Liver (tissue), 9 donors: ENCODE measurements around the gene UBE2L3. TPM values are rescaled to one million over a fixed set of nuclear protein-coding genes. Genes with fewer than 3 reads are reported as not detected.

ENCODE experiments used
- DNase-seq: peaks from one replicate; pipeline ENCODE4 v3.0.0-alpha.2; 2017; ENCODE audit warnings: low spot score
- H3K27ac ChIP-seq, 2 donors: one replicate each; pipeline ENCODE4 v1.7.0; 2013; ENCODE audit warnings: inconsistent platforms in 2 of 2, low read length in 2 of 2, control low read depth in 1 of 2, low read depth in 1 of 2, mild to moderate bottlenecking in 1 of 2
- H3K27me3 ChIP-seq, 4 donors: one replicate each; pipeline versions ENCODE4 v1.6.1 to v1.7.0; 2013; ENCODE audit warnings: low read length in 3 of 4, inconsistent platforms in 1 of 4, mild to moderate bottlenecking in 1 of 4, moderate library complexity in 1 of 4; ENCODE audit not compliant: control insufficient read depth in 4 of 4, insufficient read depth in 4 of 4
- H3K36me3 ChIP-seq, 4 donors: one replicate each; pipeline versions ENCODE4 v1.6.1 to v1.7.0; 2013; ENCODE audit warnings: low read length in 3 of 4, mild to moderate bottlenecking in 3 of 4, low read depth in 1 of 4, moderate library complexity in 1 of 4; ENCODE audit not compliant: control insufficient read depth in 4 of 4, insufficient read depth in 3 of 4
- H3K4me1 ChIP-seq, 4 donors: one replicate each; pipeline versions ENCODE4 v1.6.1 to v1.7.0; 2013; ENCODE audit warnings: low read length in 3 of 4, mild to moderate bottlenecking in 3 of 4, moderate library complexity in 1 of 4; ENCODE audit not compliant: control insufficient read depth in 4 of 4, insufficient read depth in 4 of 4
- H3K4me3 ChIP-seq, 3 donors: one replicate each; pipeline versions ENCODE4 v1.6.1 to v1.7.0; 2013; ENCODE audit warnings: low read length in 3 of 3, control low read depth in 1 of 3, low read depth in 1 of 3, mild to moderate bottlenecking in 1 of 3
- H3K9ac ChIP-seq, 2 donors: one replicate each; pipeline ENCODE4 v1.7.0; 2013; ENCODE audit warnings: low read length in 2 of 2, mild to moderate bottlenecking in 2 of 2, moderate library complexity in 2 of 2, control low read depth in 1 of 2, low read depth in 1 of 2
- H3K9me3 ChIP-seq, 4 donors: one replicate each; pipeline versions ENCODE4 v1.6.1 to v1.7.0; 2013; ENCODE audit warnings: low read length in 3 of 4; ENCODE audit not compliant: control insufficient read depth in 4 of 4
- ATF3 ChIP-seq: IDR thresholded peaks from 2 replicates; pipeline ENCODE4 v1.6.1; 2016; ENCODE audit warnings: antibody characterized with exemption
- CTCF ChIP-seq: fragments of 150-350 bp; IDR thresholded peaks from 2 replicates; pipeline ENCODE4 v1.5.1; 2017; ENCODE audit warnings: improper control_type of control experiment, low read depth, low read length; ENCODE audit not compliant: missing input control
- EGR1 ChIP-seq, 2 donors: IDR thresholded peaks; 2 replicates each; pipeline ENCODE4 v1.6.1; 2016 to 2018; ENCODE audit warnings: antibody characterized with exemption in 2 of 2, low read depth in 2 of 2
- FOXA1 ChIP-seq: IDR thresholded peaks from 2 replicates; pipeline ENCODE4 v1.6.1; 2016; ENCODE audit warnings: antibody characterized with exemption
- FOXA2 ChIP-seq: IDR thresholded peaks from 2 replicates; pipeline ENCODE4 v1.6.1; 2016; ENCODE audit warnings: antibody characterized with exemption
- GABPA ChIP-seq, 2 donors: IDR thresholded peaks in 1 of 2; conservative IDR thresholded peaks in 1 of 2; 2 replicates each; pipeline ENCODE4 v1.6.1; 2016; ENCODE audit warnings: antibody characterized with exemption in 2 of 2, mild to moderate bottlenecking in 1 of 2, moderate library complexity in 1 of 2
- HNF4A ChIP-seq, 2 donors: conservative IDR thresholded peaks; 2 replicates each; pipeline ENCODE4 v1.6.1; 2016; ENCODE audit warnings: antibody characterized with exemption in 2 of 2, mild to moderate bottlenecking in 2 of 2
- HNF4G ChIP-seq: IDR thresholded peaks from 2 replicates; pipeline ENCODE4 v1.6.1; 2016; ENCODE audit warnings: antibody characterized with exemption
- MAX ChIP-seq: IDR thresholded peaks from 2 replicates; pipeline ENCODE4 v1.6.1; 2016; ENCODE audit warnings: antibody characterized with exemption
- NR2F2 ChIP-seq: IDR thresholded peaks from 2 replicates; pipeline ENCODE4 v1.6.1; 2016; ENCODE audit warnings: antibody characterized with exemption
- RAD21 ChIP-seq, 2 donors: IDR thresholded peaks; 2 replicates each; pipeline ENCODE4 v1.6.1; 2016; ENCODE audit warnings: antibody characterized with exemption in 2 of 2, mild to moderate bottlenecking in 2 of 2
- REST ChIP-seq: IDR thresholded peaks from 2 replicates; pipeline ENCODE4 v1.6.1; 2016; ENCODE audit warnings: antibody characterized with exemption, mild to moderate bottlenecking
- RXRA ChIP-seq, 2 donors: IDR thresholded peaks; 2 replicates each; pipeline ENCODE4 v1.6.1; 2017 to 2018; ENCODE audit warnings: antibody characterized with exemption in 2 of 2, mild to moderate bottlenecking in 1 of 2
- SP1 ChIP-seq: IDR thresholded peaks from 2 replicates; pipeline ENCODE4 v1.6.1; 2018; ENCODE audit warnings: antibody characterized with exemption, mild to moderate bottlenecking
- TAF1 ChIP-seq: conservative IDR thresholded peaks from 2 replicates; pipeline ENCODE4 v1.6.1; 2016; ENCODE audit warnings: antibody characterized with exemption, mild to moderate bottlenecking
- YY1 ChIP-seq: IDR thresholded peaks from 2 replicates; pipeline ENCODE4 v1.6.1; 2016; ENCODE audit warnings: antibody characterized with exemption, mild to moderate bottlenecking
- ZBTB33 ChIP-seq: IDR thresholded peaks from 2 replicates; pipeline ENCODE4 v1.6.1; 2016; ENCODE audit warnings: antibody characterized with exemption
- WGBS: extraction: QIAGEN DNeasy Blood & Tissue Kit; methylation state at CpG from one replicate; pipeline ENCODE4 v1.1.7; 2013; 5-methylcytosine and 5-hydroxymethylcytosine counted together
- polyA plus RNA-seq, 2 donors: library from polyadenylated mRNA; stranded (reverse) in 1 of 2; unstranded in 1 of 2; fragments of 200-250 nt in 1 of 2; fragments of >200 nt in 1 of 2; fragmentation: Nextera tagmentation in 1 of 2; extraction: Ambion mirVana in 1 of 2; gene quantifications; one replicate each; pipeline versions ENCODE4 v1.2.1 to v1.2.3, GENCODE V29; 2013 to 2015
- total RNA-seq, 2 donors: library from RNA; depleted of rRNA; stranded (reverse); fragments of >200 nt; gene quantifications; one replicate each; pipeline ENCODE4 v1.2.3, GENCODE V29; 2014
- donor health status: healthy.
- donor health status: healthy.
- donor health status: healthy.
- donor health status: healthy.
- donor health status: healthy.

UBE2L3 gene
- total and polyA plus RNA-seq, 4 donors = 14.3 to 33.4 (median 19.8) TPM

- Histone ChIP-seq H3K9ac (no peak overlapping the region), H3K27ac (no peak overlapping the region), H3K9me3 (no peaks in the 10 kb centered on the region), H3K36me3 (peaks cover 0 to 5% (median under 1%) of the 10 kb centered on the region in 4 donors), H3K27me3 (no peaks in the 10 kb centered on the region), H3K4me1 (peaks cover 8 to 22% (median 14%) of the 10 kb centered on the region in 4 donors), H3K4me3 (no peak overlapping the region)
- 88% methylated on average over 4 of the region's 4 CpGs for WGBS
- no peak for TF ChIP-seq FOXA2
- no peak for TF ChIP-seq FOXA1
- no peak for TF ChIP-seq CTCF
- TF ChIP-seq NR2F2 = no peak
- no peak for TF ChIP-seq RXRA (IDR thresholded peaks at IDR 0.05)
- no peak for TF ChIP-seq YY1
- TF ChIP-seq HNF4A (conservative IDR thresholded peaks at IDR 0.05) = no peak
- no peak for TF ChIP-seq MAX
- TF ChIP-seq REST = no peak
- no peak for TF ChIP-seq RAD21 (IDR thresholded peaks at IDR 0.05)
- TF ChIP-seq EGR1 (IDR thresholded peaks at IDR 0.05; ENCODE audit: low read depth in 2 of 2) = no peak
- TF ChIP-seq ZBTB33 = no peak
- no peak for TF ChIP-seq ATF3
- TF ChIP-seq GABPA (IDR thresholded peaks at IDR 0.05 in 1 of 2, conservative IDR thresholded peaks at IDR 0.05 in 1 of 2) = no peak
- no peak for DNase-seq
Observed at GRCh38 chr22:21639359-21639758, 71.8 kb downstream of the UBE2L3 start.

- Histone ChIP-seq H3K36me3 (peaks cover 0 to 5% (median under 1%) of the 10 kb centered on the region in 4 donors), H3K4me3 (no peak overlapping the region), H3K9me3 (no peaks in the 10 kb centered on the region), H3K27ac (no peak overlapping the region), H3K4me1 (peaks cover 8 to 22% (median 14%) of the 10 kb centered on the region in 4 donors), H3K27me3 (no peaks in the 10 kb centered on the region), H3K9ac (no peak overlapping the region)
- no peak for DNase-seq
- TF ChIP-seq SP1 (no peak), HNF4A (conservative IDR thresholded peaks at IDR 0.05) (no peak), YY1 (no peak), HNF4G (no peak), TAF1 (no peak), ATF3 (no peak), MAX (no peak), RXRA (IDR thresholded peaks at IDR 0.05) (no peak), EGR1 (IDR thresholded peaks at IDR 0.05; ENCODE audit: low read depth in 2 of 2) (no peak)
- WGBS = 89% methylated on average over 5 of the region's 5 CpGs
Observed at GRCh38 chr22:21640810-21641209, 73.3 kb downstream of the UBE2L3 start.
